Ammon's horn (tissue), 1 donor: ENCODE results near the gene TMEM44.

Experiments used
- DNase-seq: peaks from one replicate; pipeline ENCODE4 v3.0.0-alpha.2; 2016; ENCODE audit warnings: low spot score

TMEM44 gene

GRCh38 chr3:194633349-194634004 is at the start of gene TMEM44:
Gene TMEM44 (minus strand): TSS chr3:194633419. CDS start chr3:194633215, 204 bp downstream.
- DNase-seq, result peak; percentile 36

- peak; percentile 91 for DNase-seq
These were observed 49.6 kb upstream of the TMEM44 start for GRCh38 chr3:194682694-194683310.

GRCh38 chr3:194682189-194682693 is 49.0 kb upstream of the TMEM44 start:
- DNase-seq, result no peak

- no peak for DNase-seq
These were observed 47.8 kb upstream of the TMEM44 start for GRCh38 chr3:194680888-194681615.

GRCh38 chr3:194676471-194676870 is 43.3 kb upstream of the TMEM44 start:
- DNase-seq, result no peak

- DNase-seq, result no peak
These were observed 42.5 kb upstream of the TMEM44 start for GRCh38 chr3:194675680-194676079.

- no peak for DNase-seq
These were observed 41.9 kb upstream of the TMEM44 start for GRCh38 chr3:194675081-194675640.

GRCh38 chr3:194673761-194674160 is 40.5 kb upstream of the TMEM44 start:
- no peak for DNase-seq

GRCh38 chr3:194672876-194673275 is 39.7 kb upstream of the TMEM44 start:
- no peak for DNase-seq

- peak; percentile 94 for DNase-seq
These were observed 38.9 kb upstream of the TMEM44 start, which contains the start of gene LSG1 for GRCh38 chr3:194671900-194672808. Gene LSG1 (minus strand): TSS chr3:194672191. CDS start chr3:194672162, 29 bp downstream.

- DNase-seq, result no peak
These were observed 38.3 kb upstream of the TMEM44 start for GRCh38 chr3:194671511-194671899.

GRCh38 chr3:194667363-194667762 is 34.1 kb upstream of the TMEM44 start:
- no peak for DNase-seq

GRCh38 chr3:194664857-194665256 is 31.6 kb upstream of the TMEM44 start:
- DNase-seq, result no peak

GRCh38 chr3:194661946-194662345 is 28.7 kb upstream of the TMEM44 start:
- no peak for DNase-seq

- DNase-seq, result no peak
These were observed 28.2 kb upstream of the TMEM44 start for GRCh38 chr3:194661374-194661773.

GRCh38 chr3:194659778-194660177 is 26.6 kb upstream of the TMEM44 start:
- no peak for DNase-seq

- DNase-seq, result no peak
These were observed 25.4 kb upstream of the TMEM44 start for GRCh38 chr3:194658477-194659242.

- no peak for DNase-seq
These were observed 24.2 kb upstream of the TMEM44 start for GRCh38 chr3:194657439-194657838.

- no peak for DNase-seq
These were observed 21.2 kb upstream of the TMEM44 start for GRCh38 chr3:194654443-194654842.

GRCh38 chr3:194647747-194648146 is 14.5 kb upstream of the TMEM44 start:
- no peak for DNase-seq

- no peak for DNase-seq
These were observed 9.6 kb upstream of the TMEM44 start for GRCh38 chr3:194642769-194643168.
